Activated naive CD4-positive, alpha-beta T cell treated with Interleukin-2 at 50 U/mL for 16 hours (primary cell): Measurements from ENCODE around the gene HNRNPK.
"Not testable (repeated sequence)": the region's sequence is repeated elsewhere in the genome, so short reads cannot be mapped to it uniquely, and the experiment has no call there.

Experiments
- DNase-seq: peaks from one replicate; pipeline ENCODE4 v3.0.0-alpha.2; 2020

Gene HNRNPK

GRCh38 chr9:83975300-83975699, 4.7 kb downstream of the HNRNPK start:
- DNase-seq, result no peak

GRCh38 chr9:83972286-83972685, 7.7 kb downstream of the HNRNPK start:
- DNase-seq, result no peak

- no peak for DNase-seq
Measured at GRCh38 chr9:83971485-83971884, 8.5 kb downstream of the HNRNPK start.

DNA sequence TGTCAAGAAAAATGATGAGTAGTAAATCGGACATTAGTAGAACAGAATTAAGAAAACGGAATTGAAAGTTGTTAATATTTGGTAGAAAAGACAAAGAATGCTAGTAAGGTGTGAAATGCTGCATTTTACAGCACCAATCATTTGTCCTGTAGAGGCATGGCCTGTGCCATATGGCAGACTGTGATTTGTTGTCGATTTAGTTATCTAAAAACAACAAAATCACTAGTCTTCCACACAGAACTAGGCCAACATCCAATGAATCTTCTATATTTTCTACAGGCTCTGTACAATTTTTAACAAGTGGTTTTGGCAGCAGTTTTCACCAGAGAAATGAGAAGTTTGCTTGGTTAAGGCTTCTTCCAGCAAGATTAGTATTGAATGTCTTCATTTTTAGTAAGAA, 10.4 kb downstream of the HNRNPK start:
- DNase-seq, result no peak

- no peak for DNase-seq
Measured at GRCh38 chr9:83967073-83967472, 12.9 kb downstream of the HNRNPK start.

GRCh38 chr9:83966209-83966582, 13.8 kb downstream of the HNRNPK start:
- DNase-seq, result no peak

DNA sequence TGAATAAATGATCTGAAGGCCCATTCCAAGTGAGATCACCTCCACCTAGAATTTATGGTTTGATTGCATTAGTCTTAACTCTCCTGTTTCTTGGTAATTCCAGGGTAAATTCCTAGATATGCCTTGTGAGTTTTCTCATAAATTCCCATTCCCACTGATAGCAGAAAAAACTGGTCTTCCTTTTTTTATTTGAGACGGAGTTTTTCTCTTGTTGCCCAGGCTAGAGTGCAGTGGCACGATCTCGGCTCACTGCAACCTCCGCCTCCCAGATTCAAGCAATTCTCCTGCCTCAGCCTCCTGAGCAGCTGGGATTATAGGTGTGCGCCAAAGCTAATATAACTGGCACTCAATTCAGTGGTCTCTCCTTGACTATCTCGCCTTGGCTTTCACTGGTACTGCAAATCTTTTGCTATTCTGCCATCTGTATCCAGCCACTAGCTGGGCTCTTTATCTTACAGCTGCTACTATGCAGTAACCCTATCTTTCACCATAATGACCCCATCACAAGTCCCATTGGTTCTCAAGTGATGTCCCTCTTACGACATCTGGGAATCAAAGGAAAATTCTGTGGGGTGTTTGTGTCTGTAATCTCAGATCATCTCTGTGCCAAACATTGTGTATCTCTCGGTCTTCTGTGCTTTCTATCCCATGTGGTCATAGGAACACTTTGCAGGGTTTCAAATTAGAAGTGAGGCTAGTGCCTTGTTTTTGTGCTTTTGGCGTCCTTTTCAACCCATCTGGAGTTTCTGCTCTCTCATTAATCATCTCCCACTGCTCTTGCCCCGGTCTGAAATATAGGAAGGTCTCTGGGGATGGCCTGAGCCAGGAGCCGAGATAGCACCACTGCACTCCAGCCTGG, 14.4 kb downstream of the HNRNPK start:
- no peak for DNase-seq

DNA sequence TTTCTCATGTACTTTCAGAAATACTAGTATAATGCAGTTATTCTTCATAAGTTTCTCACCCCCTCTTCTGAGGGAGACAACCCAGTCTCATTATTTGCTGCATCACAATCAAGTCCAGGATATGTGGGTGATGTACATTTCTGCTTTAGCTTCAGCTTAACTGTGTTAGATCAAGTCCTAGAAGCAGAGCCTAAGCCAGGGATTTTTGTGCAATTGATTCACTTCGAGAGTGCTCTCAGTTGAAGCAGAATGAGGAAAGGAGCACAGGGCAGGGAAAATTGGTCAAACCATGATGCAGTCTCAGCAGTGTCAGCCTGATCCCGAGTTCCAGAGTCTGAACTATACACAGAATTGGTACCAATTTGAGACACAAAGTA, 15.1 kb downstream of the HNRNPK start:
- no peak for DNase-seq

DNA sequence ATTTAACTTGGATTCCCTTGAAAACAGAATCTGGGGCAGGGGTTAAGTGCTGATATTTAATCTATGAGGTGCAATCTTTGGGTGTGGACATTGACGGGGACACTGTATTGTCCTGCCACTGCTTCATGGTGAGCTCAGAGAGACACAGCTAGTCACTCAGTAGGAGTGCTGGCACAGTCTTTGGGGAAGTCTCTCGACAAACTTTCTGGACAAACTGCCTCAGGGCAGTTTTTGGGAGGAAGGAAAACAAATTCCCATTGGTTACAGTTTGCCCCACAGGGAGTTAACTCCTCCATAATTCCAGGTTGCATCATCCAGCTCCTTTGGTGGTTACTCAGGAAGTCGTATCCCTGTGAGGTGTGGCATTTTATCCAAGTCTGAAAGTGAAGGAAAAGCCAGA, 17.9 kb downstream of the HNRNPK start:
- DNase-seq, result no peak

GRCh38 chr9:83960991-83961390, 19.0 kb downstream of the HNRNPK start:
- no peak for DNase-seq

DNA sequence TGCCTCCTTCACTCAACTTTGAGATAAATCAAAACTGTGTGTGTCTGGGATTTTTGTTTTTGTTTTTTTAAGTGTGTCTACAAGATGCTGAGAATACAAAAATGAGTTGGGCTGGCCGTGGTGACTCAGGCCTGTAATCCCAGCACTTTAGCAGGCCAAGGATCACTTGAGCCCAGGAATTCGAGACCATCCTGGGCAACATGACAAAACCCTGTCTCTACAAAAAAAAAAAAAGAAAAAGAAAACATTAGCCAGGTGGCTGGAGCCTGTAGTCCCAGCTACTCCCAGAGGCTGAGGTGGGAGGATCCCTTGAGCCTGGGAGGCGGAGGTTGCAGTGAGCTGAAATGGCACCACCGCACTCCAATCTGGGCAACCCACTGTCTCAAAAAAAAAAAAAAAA, 21.0 kb downstream of the HNRNPK start:
- DNase-seq, result no peak

GRCh38 chr9:83957248-83957513, 22.8 kb downstream of the HNRNPK start:
- DNase-seq, result no peak

DNA sequence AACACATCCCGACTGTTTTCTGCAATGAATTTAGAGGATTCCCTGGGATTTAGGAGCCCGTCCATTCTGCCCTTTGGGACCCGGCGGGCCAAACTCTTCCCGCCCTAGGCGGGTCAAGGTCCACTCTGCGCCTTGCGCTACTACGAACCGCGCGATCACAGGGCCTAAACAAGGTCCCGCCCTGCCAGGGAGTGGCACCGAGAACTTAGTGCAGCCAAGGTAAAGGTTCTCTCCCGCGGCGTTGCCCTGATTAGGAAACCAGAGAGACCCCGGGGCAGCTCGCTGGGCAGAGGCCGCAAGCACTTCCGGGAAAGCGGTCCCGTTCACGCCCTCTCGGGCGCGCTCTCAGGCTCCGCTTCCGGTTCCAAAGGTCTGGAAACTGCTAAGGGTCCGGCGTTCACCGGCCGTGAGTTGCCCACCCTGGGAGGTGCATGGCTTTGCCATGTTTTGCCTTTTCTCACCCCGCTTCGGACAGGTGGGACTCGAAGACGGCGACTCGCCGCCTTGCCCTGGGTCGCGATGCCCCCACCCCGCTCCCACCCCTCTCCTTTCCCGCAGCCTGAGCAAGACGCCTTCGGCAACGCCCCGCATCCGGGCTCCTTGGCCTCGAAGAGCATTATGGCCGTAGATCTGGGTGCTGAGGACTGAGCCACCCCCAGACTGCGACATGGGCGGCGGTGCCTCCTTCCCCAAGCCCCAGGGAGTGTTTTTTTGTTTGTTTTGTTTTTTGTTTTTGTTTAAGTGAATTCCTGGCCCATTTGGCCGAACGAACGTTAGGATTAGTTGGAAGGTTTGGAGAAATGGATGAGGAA, 23.4 kb downstream of the HNRNPK start:
- peak; percentile 68 for DNase-seq

DNA sequence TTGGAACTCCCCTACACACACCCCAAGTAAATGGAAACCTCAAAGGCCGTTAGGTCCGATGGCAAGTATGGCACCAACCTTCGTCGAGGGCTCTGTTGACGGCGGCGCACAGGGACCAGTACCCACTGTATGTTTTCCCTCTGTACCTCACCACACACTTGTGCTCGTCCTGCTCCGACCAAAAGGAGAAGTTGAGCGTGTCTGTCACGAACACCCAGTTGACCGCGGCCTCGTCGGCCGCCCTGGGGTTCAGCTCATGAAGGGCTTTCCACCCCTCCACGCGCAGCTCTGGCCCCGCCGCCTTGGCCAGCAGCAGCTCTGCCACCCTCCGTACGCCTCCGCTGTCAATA, 24.0 kb downstream of the HNRNPK start:
- DNase-seq, result peak; percentile 38

GRCh38 chr9:83948096-83948495, 31.9 kb downstream of the HNRNPK start:
- DNase-seq, result not testable (repeated sequence)

DNA sequence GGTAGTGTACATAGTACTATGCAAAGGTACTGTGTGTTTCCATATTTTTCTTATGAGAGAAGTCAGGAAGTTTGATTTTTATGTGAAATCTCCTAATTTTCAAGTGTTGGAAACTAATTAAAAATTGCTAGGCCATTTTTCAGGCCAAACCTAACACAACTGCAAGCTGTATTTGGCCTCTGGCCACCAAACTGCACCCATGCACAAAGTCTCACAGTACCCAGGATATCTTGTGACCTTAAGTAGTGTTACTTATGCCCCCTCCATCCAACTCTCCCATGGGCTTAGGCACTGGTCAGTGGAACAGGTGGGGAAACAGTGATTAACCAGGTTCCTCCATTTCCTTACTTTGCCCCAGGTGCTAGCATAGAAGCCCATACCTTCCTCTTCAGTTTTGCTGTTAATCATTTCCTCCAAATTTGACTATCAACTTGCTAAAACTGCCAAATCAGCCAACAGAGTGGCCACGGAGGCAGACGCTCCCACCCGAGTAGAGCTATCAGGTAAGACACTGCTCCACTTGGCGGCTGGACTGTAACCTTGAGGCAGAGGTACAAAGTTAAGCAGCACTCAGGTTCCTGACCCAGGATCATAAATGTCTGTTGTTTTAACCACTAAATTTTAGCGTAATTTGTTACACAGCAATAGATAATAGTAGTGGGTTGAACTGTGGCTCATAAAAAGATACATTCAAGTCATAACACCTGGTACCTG, 39.3 kb downstream of the HNRNPK start:
- no peak for DNase-seq

- peak; percentile 12 for DNase-seq
Measured at GRCh38 chr9:83937861-83938455, 42.1 kb downstream of the HNRNPK start.

- DNase-seq, result no peak
Measured at GRCh38 chr9:83936523-83936922, 43.5 kb downstream of the HNRNPK start.

- no peak for DNase-seq
Measured at GRCh38 chr9:83935276-83935935, 44.6 kb downstream of the HNRNPK start.

DNA sequence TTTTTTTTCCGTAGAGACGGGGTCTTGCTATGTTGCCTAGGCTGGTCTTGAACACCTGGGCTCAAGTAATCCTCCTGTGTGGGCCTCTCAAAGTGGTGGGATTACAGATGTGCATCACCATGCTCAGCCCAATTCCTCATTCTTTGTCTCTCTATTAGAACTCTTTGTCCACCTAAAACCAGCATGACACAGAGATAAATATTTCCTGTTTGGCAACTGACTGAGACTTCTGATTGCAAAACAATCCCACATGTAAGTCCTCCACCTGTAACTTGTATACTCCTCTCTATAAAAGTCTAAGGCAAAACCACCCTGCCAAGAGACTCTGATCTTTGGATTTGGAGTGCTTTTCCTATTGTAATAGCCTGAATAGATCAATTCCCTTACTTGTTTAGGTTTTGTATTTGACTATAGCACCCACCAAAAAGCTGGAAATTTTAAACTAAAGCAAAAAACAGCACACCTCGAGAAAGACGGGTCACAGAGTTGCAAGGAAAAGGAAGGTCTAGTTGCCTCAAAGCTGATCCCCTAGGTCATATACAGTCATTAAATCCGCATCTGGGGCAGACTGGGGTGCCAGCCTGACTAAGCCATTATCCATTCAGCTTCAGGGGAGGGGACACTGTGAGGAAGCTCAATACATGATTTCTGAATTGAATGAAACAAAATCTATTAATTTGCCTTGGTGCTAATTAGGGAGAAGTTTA, 45.3 kb downstream of the HNRNPK start:
- DNase-seq, result no peak

DNA sequence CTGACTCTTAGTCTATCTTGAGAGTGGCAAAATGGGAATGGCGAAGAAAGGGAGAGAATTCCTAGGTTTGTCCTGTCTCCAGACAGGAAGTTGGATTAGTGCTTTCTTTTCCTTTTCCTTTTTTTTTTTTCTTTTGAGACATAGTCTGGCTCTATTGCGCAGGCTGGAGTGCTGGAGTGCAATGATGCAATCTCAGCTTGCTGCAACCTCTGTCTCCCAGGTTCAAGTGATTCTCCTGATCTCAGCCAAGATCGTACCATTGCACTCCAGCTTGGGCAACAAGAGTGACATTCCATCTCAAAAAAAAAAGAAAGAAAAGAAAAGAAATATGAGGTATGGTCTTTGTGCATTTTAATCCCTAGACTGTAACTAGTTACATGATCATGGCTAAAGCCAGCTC, 46.2 kb downstream of the HNRNPK start:
- DNase-seq, result no peak

DNA sequence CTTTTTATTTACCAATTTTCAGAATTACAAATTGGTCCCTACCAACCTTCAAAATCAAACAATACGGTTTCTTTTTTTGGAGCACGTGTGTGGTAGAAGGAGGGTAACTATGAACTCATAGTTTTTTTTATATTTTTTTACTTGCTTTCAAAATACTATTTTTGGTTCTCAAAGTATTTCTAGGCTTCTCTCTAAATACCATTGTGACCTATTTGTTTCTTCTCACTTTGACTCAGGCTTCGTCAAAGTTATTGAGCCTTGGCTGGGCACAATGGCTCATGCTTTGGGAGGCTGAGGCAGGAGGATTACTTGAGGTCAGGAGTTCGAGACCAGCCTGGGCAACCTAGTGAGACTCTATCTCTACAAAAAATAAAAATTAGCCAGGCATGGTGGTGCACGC, 47.2 kb downstream of the HNRNPK start:
- DNase-seq, result no peak
